Measurements from ENCODE around the gene NME5. TPM values are rescaled to one million over a fixed set of nuclear protein-coding genes. Genes with fewer than 3 reads are reported as not detected.

Gene NME5
- total and polyA plus RNA-seq, 2 of the 8 experiments (the other 6 are each of a cell fraction or from before 2014, with no cell fraction given) = 0.48 to 0.89 TPM

GRCh38 chr5:138177941-138178515, 38.8 kb upstream of the NME5 start:
- no peak overlapping the region for H3K14ac ChIP-seq (ENCODE audit: insufficient read length)
- WGBS, 2 experiments (ENCODE audit: extremely low coverage in 1 of 2, insufficient coverage in 1 of 2, insufficient read length in 1 of 2, insufficient replicate concordance in 2 of 2, low coverage in 1 of 2, low lambda C conversion rate in 2 of 2, missing lambda C conversion rate in 1 of 2) = 0% methylated on average over 16 of the region's 16 CpGs; no CpG with 5 or more reads in 1 of the 2 experiments
- TF ChIP-seq YY1 (IDR thresholded peaks at IDR 0.05; ENCODE audit: low read depth, low read length) (no peak), ATF3 (IDR thresholded peaks at IDR 0.05; ENCODE audit: insufficient read depth, low read depth, low read length) (no peak), PHF8 (conservative IDR thresholded peaks at IDR 0.05; ENCODE audit: low read depth, low read length) (0 out of 2 replicates have a peak, but pooled peaks have one; percentile 88), HDAC2 (IDR thresholded peaks at IDR 0.05; ENCODE audit: borderline replicate concordance in 1 of 2, low read depth in 2 of 2, low read length in 2 of 2) (peak in 1 of 2 experiments; percentile 71; a peak in 2 of 4 replicates), CREB1 (IDR thresholded peaks at IDR 0.05) (no peak), KDM4A (IDR thresholded peaks at IDR 0.05; ENCODE audit: low read depth, low read length, severe bottlenecking) (peak; percentile 48), EP300 (IDR thresholded peaks at IDR 0.05; ENCODE audit: borderline replicate concordance in 1 of 2, low read depth in 2 of 2, low read length in 2 of 2) (no peak), FOSL1 (IDR thresholded peaks at IDR 0.05; ENCODE audit: insufficient read depth, low read depth, low read length) (no peak), CEBPB (IDR thresholded peaks at IDR 0.05; ENCODE audit: low read depth, low read length) (no peak), CHD1 (IDR thresholded peaks at IDR 0.05; ENCODE audit: low read depth, low read length) (no peak), POLR2AphosphoS5 (IDR thresholded peaks at IDR 0.05; ENCODE audit: low read depth, low read length) (no peak)

More at GRCh38 chr5:138177941-138178515, 38.8 kb upstream of the NME5 start:
- peaks cover 8% of the 10 kb centered on the region for H3K23me2 ChIP-seq (ENCODE audit: low read depth, low read length)
- no peak overlapping the region for H4K91ac ChIP-seq (replicated peaks; ENCODE audit: insufficient read length, low read length)
- peak overlapping the region; percentile 80; the same call in 1 of the 2 replicates for H3K18ac ChIP-seq (ENCODE audit: extremely low read depth, low read length)
- CTCF ChIA-PET (ENCODE audit: partially characterized antibody) = interaction anchor here (0.8 to 1.7 kb wide), 8 partner anchors 10 to 174 kb away, joined by 3 to 6 read pairs (median 3); partner anchors contain the start of gene KDM3B
- H3K4me3 ChIP-seq (ENCODE audit: extremely low read depth in 1 of 4, insufficient read depth in 2 of 4, low read depth in 3 of 4, low read length in 4 of 4) = peak overlapping the region; percentile 91 to 100 (median 96)
- H3K9me3 ChIP-seq (ENCODE audit: insufficient read depth in 2 of 2, low read depth in 1 of 2, low read length in 1 of 2) = no peaks in the 10 kb centered on the region
- H3K79me2 ChIP-seq (ENCODE audit: control insufficient read depth in 1 of 2, insufficient read depth in 2 of 2, low read length in 2 of 2) = peaks cover 0 to 40% of the 10 kb centered on the region in 2 experiments; a peak in 2 of 4 replicates
- peak overlapping the region; percentile 59; the same call in 1 of the 2 replicates for H2AK5ac ChIP-seq (ENCODE audit: low read depth, low read length)
- H3K56ac ChIP-seq (replicated peaks; ENCODE audit: insufficient read length, low read depth, low read length) = peak overlapping the region; percentile 52
- no peak overlapping the region for H3K4ac ChIP-seq (replicated peaks; ENCODE audit: insufficient read length, low read depth, low read length)
- H3K27ac ChIP-seq (ENCODE audit: low read depth, low read length) = peak overlapping the region; percentile 91
- H2AFZ ChIP-seq (ENCODE audit: low read length) = peak overlapping the region; percentile 96
- peak overlapping the region; percentile 90; the same call in 1 of the 2 replicates for H4K8ac ChIP-seq (ENCODE audit: extremely low read depth, insufficient read depth, low read length)
- H3K4me2 ChIP-seq (ENCODE audit: insufficient read depth in 1 of 2, low read depth in 2 of 2, low read length in 2 of 2) = peak overlapping the region; percentile 83 to 87
- POLR2A ChIA-PET (ENCODE audit: partially characterized antibody) = interaction anchor here (0.6 to 4.6 kb wide), 12 partner anchors 10 to 261 kb away, joined by 3 to 37 read pairs (median 8); partner anchors contain the start of genes CDC23, CDC25C, FAM53C and KDM3B
- H3K27me3 ChIP-seq (replicated peaks in 1 of 4; ENCODE audit: control insufficient read depth in 3 of 4, extremely low read depth in 1 of 4, insufficient read depth in 3 of 4, low read length in 3 of 4) = no peaks in the 10 kb centered on the region
- H2BK20ac ChIP-seq (ENCODE audit: low read length) = no peak overlapping the region
- FAIRE-seq (no peak), DNase-seq (ENCODE audit: low read depth in 1 of 2, low spot score in 2 of 2) (no peak)
- H3K79me1 ChIP-seq (ENCODE audit: low read depth, low read length) = peaks cover 4% of the 10 kb centered on the region; the same call in 1 of the 2 replicates
- H3K9ac ChIP-seq (replicated peaks in 1 of 4; ENCODE audit: extremely low read depth in 1 of 4, low read depth in 3 of 4, low read length in 3 of 4) = peak overlapping the region; percentile 59 to 99 (median 88)
- H3K4me1 ChIP-seq (replicated peaks in 1 of 4; ENCODE audit: control insufficient read depth in 3 of 4, insufficient read depth in 4 of 4, low read length in 3 of 4) = no peaks in the 10 kb centered on the region; a peak in 2 of 7 replicates
- no peak overlapping the region for H2BK15ac ChIP-seq (ENCODE audit: low read length)
- peak overlapping the region; percentile 57 for H4K5ac ChIP-seq (ENCODE audit: insufficient read length, low read depth, low read length)
- H2BK5ac ChIP-seq (ENCODE audit: low read depth, low read length) = peak overlapping the region; percentile 96
- peaks cover 19 to 53% (median 27%) of the 10 kb centered on the region in 4 experiments for H3K36me3 ChIP-seq (ENCODE audit: control insufficient read depth in 2 of 4, insufficient read depth in 4 of 4, low read length in 3 of 4)
- H4K20me1 ChIP-seq (replicated peaks in 1 of 2; ENCODE audit: control insufficient read depth in 1 of 2, insufficient read depth in 2 of 2, low read length in 2 of 2) = peaks cover 1 to 2% of the 10 kb centered on the region in 2 experiments
- H2BK120ac ChIP-seq (replicated peaks; ENCODE audit: low read depth, low read length) = no peak overlapping the region
- no peak overlapping the region; the same call in 1 of the 2 replicates for H2BK12ac ChIP-seq (ENCODE audit: low read depth, low read length)
- H3K23ac ChIP-seq (ENCODE audit: insufficient read length) = no peak overlapping the region

Data from H1 (cell line).